Activated naive CD4-positive, alpha-beta T cell treated with Interleukin-2 at 50 U/mL for 16 hours (primary cell): ENCODE data around the gene FAM168A.

Experiments used
- DNase-seq: peaks from one replicate; pipeline ENCODE4 v3.0.0-alpha.2; 2020

The FAM168A gene

DNA sequence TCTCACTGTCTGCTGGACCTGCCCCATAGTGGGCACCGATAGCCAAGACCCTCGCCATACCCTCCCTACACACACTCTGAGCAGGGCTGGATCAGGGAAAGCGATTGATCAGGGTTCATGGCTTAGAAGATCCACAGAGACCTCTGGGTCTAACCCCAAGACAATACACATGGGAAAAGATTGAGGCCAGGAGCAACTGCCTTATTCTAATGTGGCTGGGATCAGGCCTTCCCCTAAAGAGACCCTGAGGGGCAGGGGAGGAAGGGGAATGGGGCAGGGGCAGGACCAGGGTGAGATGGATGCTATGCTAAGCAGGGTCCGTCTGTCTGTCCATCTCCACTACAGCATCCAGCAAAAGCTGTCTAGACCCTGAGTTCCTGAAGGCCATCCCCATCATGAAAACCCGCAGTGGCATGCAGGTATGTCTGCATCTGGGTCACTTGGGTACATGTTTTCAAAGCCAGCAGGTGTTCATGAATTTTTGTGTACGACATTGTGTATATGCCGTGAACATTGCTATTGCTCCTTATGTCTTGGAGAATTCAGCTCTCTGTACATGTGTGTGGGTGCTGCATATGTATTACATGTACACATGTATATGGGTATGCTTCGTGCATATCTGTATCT, 237.1 kb downstream of the FAM168A start:
- no peak for DNase-seq

DNA sequence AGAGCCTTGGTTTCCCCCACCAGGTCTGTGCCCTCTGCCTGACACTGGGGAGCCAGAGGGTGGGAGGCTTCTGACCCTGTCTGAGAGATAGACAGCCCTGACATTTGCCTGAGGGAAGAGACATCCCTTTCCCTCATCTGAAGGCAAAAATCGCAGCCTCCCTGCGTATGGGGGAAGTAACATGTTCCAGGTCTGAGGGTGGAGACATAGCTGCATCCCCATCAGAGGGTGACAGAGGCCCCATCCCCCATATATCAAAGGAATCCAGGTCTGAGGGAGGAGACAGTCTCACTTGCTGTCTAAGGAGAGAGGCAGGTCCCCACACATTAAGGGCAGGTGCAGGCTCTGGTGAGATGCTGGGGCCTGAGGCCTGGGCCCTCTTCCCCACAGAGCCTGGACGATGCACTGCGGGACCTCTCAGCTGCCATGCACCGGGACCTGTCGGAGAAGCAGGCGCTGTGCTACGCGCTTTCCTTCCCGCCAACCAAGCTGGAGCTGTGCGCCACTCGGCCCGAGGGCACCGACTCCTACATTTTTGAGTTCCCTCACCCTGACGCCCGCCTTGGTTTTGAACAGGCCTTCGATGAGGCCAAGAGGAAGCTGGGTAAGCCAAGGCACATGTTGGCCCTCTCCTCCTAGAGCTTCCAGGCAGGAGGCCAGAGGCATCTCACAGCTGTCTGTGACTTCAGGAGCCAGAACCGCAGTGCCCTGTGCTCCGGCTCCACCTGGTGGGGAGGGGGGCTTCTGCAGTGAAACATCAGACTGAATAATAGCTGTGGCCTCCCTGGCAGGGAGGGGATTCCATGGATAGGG, 237.8 kb downstream of the FAM168A start:
- peak; percentile 26 for DNase-seq

- DNase-seq = no peak
Measured at GRCh38 chr11:73359341-73359740, 238.6 kb downstream of the FAM168A start.

DNA sequence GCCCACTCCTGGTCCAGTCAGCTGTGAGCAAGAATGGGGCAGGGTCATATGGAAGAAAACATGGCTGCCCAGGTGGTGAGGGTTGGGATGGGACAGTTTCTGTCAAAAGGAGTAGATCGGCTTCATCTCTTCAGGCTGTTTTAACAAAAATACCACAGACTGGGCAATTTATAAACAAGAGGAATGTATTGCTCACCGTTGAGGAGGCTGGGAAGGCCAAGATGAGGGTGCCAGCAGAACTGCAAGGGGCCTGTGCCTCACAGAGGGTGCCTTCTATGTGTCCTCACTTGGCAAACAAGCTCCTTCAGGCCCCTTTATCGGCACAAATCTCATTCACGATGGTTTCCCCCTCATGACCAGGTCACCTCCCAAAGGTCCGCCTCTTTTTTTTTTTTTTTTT, 239.8 kb downstream of the FAM168A start:
- DNase-seq = no peak

DNA sequence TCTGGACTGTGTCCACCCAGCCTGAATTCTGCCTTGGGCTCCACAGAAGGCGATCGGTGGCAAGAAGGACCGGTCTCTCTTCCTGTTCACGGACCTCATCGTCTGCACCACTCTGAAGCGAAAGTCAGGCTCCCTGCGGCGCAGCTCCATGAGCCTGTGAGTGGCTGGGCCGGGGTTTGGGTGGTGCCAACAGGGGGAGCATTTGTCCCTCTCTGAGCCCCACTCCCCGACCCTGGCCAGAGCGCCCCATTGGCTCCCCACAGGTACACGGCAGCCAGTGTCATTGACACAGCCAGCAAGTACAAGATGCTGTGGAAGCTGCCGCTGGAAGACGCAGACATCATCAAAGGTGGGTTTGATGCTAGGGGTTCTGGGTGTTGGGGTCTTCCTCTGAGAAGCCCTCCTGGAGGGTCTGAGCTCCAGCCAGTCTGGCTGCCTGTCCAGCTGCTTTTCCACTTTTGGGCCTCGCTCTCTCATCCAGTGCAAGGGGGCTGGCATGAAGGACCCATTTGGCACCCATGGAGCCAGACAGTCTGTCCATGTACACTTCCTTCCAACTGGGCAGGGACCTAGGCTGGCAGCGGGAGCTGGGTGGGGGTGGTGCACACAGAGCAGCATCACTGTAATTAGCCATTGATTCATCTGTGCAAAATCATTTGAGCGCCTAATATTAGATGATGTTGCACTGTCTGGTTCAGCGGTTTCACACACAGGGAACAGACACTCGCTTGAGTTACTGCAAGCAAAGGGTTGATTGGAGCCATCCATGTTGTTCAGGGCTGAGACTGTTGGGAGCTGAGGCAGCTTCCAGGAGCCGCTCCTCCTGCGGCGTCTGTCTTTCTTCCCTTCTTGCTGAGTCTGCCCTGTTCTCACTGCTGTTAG, 240.7 kb downstream of the FAM168A start:
- DNase-seq = no peak

DNA sequence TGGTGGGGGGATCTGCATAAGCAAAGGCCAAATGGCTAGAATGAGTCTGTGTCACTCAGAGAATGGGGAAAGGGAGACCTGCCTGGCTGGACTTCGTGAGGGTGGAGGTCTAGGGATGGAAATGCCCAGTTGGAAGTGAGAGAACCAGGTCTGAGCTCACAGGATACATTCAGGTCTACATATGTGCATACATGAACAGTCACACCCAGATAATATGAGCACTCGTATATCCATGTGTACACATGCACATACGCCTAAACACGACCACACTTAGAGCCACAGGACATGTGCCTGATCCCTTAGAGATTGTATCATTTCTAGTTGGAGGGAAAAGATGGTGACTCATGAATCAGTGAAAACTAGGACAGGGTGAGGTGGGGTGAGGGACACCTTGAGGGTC, 242.8 kb downstream of the FAM168A start:
- no peak for DNase-seq

DNA sequence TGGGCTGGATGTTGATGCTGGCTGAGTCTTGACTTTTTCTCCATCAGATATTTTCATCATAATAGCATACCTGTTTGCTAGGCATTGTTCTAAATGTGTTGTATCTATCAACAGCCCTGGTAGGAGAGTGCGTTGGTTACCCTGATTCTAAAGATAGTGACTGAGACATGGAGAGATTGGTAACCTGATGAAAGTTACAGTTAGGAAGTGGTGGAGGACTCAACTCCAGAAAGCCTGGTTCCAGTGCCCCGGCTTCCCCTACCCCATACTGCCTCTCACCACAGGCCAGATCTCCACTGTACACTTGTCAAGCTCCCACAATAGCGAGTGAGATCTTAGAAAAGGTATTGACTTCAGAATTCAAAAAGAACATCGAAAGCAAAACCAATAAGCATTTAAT, 244.5 kb downstream of the FAM168A start:
- no peak for DNase-seq

GRCh38 chr11:73350908-73351636, 246.8 kb downstream of the FAM168A start:
- peak; percentile 62 for DNase-seq
